ENCODE data around the gene ADARB2.

Gene ADARB2

GRCh38 chr10:1190791-1191490 lies 546.4 kb downstream of the ADARB2 start:
- no peak for DNase-seq

- no peak for DNase-seq
Measured at GRCh38 chr10:1190052-1190395, 547.3 kb downstream of the ADARB2 start.

- no peak for DNase-seq
Measured at GRCh38 chr10:1189166-1190051, 547.9 kb downstream of the ADARB2 start.

DNA sequence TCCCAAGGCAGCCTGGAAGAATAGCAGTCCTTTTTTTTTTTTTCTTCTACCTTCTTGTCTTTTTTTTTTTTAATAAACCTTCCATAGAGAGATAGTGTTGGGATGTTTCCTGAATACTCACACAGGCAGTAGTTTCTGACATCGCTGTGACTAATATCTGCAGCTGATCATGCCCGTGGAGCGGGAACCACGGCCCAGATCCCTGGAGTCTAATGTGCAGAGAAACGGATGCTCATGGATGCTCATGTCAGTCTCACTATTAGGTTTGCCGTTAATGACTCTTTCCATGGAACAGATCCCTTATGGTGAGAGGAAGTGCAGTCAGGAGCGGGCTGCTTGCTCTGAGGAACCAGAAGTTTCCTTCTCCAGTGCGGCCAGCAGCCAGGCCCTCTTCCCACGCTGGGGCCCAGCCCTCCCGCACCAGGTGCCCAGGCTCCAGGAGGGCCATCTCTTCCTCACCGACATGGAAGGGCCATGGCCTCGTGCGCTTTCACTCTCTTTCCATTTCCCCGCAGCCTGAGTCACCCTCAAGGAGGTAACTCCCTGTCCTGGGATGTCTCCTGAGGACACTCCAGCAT lies 548.7 kb downstream of the ADARB2 start:
- DNase-seq = no peak

- DNase-seq = no peak
Measured at GRCh38 chr10:1187855-1188557, 549.3 kb downstream of the ADARB2 start.

- no peak for DNase-seq
Measured at GRCh38 chr10:1187151-1187854, 550.0 kb downstream of the ADARB2 start.

DNA sequence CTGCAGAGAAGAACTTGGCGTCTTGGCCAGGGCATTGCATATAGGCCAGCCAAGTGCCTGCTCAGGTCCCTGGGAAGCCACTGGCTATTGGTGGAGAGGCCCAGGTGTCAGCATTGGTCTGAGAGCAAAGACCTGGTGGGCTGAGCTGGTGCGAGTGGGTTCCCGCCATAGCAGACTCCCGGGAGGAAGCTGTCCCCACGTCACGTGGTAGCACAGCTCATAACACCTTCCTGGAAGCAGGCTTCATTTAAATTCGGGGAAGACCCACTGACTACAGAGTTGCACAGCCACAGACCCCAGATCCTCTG lies 550.7 kb downstream of the ADARB2 start:
- no peak for DNase-seq

- no peak for DNase-seq
Measured at GRCh38 chr10:1185911-1186682, 551.2 kb downstream of the ADARB2 start.

DNA sequence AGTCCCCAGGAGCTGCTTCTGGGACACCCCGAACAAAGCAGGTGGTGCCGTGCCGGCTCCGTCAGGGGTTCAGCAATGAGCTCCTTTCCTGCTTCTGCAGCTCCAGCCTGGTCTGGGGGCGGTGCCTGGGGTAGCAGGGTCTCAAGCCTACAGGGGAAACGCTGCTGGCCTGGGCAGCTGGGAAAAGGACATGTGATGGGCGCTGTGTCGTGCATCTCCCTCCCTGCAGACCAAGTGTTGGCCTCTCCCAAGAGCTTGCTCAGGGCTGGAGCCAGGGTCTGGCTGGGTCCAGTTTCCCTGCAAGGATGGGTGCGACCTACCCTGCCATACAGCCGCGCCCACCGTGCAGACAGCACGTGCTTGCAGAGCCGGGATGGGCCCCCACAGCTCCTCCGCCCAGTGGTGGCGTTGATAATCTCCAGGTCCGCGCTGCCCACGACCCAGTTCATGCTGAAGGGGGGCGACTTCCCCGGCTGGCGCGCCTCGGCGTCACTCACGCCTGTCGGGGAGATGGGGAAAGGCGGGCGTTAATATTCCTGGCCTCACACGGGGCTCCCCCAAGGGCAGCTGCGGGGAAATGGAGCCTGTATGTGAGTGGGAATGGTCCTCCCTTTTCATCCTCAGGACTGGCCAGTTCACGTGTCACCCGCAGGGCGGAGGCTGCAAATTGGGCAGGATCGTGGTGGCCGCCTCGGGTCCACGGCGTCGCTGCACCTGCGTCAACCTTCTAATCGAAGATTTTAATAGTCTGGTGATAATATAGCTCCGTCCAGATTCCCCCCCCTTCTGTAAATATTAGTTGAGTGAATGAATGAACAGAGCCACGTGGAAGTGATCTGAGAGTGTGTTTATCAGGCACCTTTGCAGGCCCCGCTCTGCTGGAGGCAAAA lies 552.5 kb downstream of the ADARB2 start:
- DNase-seq = no peak

- DNase-seq = no peak
Measured at GRCh38 chr10:1183701-1184100, 553.6 kb downstream of the ADARB2 start.

DNA sequence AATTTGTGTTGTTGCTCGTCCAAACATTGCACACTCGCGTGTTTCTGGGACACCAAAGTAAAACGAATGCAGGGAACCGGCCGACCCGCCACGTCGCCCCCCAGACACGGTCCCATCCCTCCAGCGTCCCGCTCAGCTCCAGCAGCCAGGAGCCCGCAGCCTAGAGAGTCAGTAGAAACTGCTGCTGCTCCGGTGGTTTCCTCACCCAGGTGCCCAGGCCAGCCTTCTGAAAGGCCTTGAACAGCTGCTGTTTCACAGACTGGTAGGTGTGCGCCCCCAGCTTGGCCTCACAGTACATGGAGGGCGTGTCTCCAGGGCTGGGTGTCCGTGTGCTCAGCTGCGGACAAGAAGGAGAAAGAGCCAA lies 554.3 kb downstream of the ADARB2 start:
- no peak for DNase-seq

DNA sequence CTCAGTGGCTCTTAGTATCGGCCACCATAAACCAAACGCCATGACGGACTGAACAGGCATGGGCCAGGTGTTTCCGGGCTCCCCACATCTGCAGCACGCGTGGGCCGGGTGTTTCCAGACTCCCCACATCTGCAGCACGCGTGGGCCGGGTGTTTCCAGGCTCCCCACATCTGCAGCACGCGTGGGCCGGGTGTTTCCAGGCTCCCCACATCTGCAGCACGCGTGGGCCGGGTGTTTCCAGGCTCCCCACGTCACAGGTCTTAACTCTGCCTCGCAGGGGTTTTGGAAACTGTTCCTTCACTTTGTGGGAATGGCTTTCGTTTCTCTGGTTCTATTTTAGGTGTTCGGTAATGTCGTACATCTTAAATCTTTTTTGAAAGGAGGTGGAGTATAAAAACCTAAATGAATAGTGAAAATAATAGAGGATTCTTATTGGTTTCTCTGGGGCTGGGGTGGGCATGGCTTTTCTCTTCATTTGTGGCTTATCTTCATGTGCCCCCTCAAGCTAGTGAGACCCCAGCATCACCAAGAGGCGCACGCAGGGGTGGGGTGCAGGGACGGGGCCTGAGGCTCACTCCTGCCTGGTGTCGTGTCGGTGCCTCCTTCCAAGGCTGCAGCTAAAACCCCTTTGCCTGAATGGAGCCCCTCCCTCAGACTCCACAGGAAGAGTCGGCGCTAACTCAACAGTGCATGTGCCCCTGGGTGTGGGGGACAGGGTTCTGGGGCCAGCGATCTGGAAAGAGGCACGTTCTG lies 554.9 kb downstream of the ADARB2 start:
- no peak for DNase-seq

- DNase-seq = no peak
Measured at GRCh38 chr10:1180836-1181235, 556.5 kb downstream of the ADARB2 start.

- no peak for DNase-seq
Measured at GRCh38 chr10:1180071-1180730, 557.1 kb downstream of the ADARB2 start.

DNA sequence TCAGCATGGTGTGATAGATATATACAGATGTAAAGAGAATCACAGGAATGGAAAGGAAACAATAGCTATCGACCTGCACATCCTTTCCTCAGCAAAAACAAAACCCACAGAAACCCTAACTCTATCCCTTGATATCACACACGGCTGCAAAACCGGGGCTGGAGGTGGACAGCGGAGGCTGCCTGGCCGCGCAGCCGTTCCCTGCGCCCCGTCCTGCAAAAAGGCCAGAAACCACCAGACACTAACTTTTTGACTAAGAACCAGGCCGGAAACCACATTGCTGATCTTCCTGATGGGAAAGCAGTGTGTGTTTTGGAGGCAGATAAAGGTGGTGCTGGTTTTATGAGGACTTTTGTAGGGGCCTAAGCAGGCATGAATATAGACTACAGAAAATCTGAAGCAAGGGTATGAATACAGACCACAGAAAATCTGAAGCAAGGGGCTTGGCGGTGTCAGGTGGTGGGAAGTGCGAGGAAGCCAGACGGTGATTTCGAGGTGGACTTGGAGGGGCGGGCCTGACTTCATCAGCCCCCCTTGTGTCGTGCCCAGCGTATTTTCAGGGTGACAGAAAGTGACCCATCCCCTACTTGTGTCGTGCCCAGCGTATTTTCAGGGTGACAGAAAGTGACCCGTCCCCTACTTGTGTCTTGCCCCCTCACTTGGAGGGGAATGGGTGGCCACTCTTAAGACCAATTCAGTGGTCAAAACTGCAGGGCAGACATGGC lies 557.8 kb downstream of the ADARB2 start:
- no peak for DNase-seq

- DNase-seq = no peak
Measured at GRCh38 chr10:1178506-1178905, 558.8 kb downstream of the ADARB2 start.

DNA sequence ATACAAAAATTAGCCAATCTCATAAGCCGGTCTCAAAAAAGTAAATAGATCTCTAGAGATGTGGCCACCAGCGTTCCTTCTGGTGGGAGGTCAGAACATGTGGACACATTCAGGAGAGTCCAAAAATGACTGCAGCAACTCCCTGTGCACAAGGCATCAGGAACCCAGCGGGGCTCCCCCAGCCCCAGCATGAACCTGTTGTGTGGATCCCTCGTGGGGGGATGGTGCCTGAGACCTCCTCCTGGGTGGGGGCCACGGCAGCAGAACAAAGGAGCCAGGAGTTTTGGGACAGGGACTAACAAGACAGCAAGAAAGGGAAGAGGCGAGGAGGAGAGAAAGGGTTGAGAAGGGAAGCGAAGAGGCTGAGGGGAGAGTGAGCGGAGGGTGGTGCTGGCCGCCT lies 559.4 kb downstream of the ADARB2 start:
- no peak for DNase-seq

DNA sequence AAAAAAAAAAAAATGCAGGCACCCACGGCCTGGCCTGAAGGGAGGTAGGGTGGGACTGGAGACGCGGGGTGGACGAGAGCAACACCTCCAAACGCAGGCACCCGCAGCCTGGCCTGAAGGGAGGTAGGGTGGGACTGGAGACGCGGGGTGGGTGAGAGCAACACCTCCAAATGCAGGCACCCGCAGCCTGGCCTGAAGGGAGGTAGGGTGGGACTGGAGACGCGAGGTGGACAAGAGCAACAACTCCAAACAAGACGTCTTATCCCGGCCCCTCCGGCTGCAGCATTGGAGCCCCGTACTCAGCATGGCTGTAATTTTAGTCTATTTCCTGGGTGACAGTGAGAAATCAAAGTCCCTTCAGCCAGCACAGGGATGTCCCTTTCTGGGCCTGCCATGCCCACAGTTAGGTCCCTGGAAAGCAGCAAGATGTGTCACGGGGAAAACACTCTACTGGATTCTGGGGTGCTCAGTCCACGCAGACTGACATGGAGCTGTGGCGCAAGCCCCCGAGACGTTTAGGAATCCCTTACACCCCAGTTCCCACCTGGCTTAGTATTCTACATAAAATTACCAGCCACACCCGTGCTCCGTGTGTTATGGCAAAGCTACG lies 561.3 kb downstream of the ADARB2 start:
- no peak for DNase-seq

GRCh38 chr10:1174022-1174421 lies 563.3 kb downstream of the ADARB2 start:
- no peak for DNase-seq

All from activated T-cell treated with anti-CD3 and anti-CD28 coated beads, Interleukin-2, amount 50 U/mL, for 48 hours (primary cell).